Testis (tissue), 2 donors: ENCODE measurements around the gene RBM42.

Source experiments
- POLR2A ChIP-seq: fragments of 450-650 bp; IDR thresholded peaks from one replicate; pipeline ENCODE4 v1.6.1; 2017; ENCODE audit warnings: antibody characterized with exemption, mild to moderate bottlenecking, moderate library complexity
- TF ChIP-seq, protein P1 (sequence below), 3 experiments: fragments of 450-650 bp in 2 of 3; fragments of 200-600 bp in 1 of 3; sonication (generic) in 1 of 3; IDR thresholded peaks; one replicate each; pipeline ENCODE4 v1.5.1; 2016 to 2019; ENCODE audit warnings: antibody characterized with exemption in 3 of 3, mild to moderate bottlenecking in 2 of 3, moderate library complexity in 1 of 3

DNA sequence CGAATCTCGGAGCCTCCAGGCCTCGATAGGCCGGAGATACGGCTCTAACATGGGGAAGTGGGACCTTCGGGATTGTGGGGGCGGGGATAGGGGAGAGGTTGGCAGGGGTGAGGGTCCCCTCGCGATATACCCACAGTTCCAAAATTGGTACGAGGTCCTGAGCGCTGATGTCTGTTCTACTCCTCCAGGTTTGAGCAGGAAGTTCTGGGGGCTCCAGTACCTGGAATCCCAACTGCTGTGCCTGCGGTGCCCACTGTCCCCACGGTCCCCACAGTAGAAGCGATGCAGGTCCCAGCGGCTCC, 447 bp downstream of the RBM42 start:
- TF ChIP-seq, protein P1, sequence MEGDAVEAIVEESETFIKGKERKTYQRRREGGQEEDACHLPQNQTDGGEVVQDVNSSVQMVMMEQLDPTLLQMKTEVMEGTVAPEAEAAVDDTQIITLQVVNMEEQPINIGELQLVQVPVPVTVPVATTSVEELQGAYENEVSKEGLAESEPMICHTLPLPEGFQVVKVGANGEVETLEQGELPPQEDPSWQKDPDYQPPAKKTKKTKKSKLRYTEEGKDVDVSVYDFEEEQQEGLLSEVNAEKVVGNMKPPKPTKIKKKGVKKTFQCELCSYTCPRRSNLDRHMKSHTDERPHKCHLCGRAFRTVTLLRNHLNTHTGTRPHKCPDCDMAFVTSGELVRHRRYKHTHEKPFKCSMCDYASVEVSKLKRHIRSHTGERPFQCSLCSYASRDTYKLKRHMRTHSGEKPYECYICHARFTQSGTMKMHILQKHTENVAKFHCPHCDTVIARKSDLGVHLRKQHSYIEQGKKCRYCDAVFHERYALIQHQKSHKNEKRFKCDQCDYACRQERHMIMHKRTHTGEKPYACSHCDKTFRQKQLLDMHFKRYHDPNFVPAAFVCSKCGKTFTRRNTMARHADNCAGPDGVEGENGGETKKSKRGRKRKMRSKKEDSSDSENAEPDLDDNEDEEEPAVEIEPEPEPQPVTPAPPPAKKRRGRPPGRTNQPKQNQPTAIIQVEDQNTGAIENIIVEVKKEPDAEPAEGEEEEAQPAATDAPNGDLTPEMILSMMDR (IDR thresholded peaks at IDR 0.05): no peak
- no peak for TF ChIP-seq POLR2A
